Mesenteric fat pad (tissue), 1 donor: Measurements from ENCODE around the gene NTN4. TPM values are rescaled to one million over a fixed set of nuclear protein-coding genes. Genes with fewer than 3 reads are reported as not detected.
"Not testable (repeated sequence)": the region's sequence is repeated elsewhere in the genome, so short reads cannot be mapped to it uniquely, and the experiment has no call there.

Experiments
- DNase-seq: peaks from one replicate; pipeline ENCODE4 v3.0.0-alpha.2; 2020; ENCODE audit warnings: low spot score
- total RNA-seq: library from RNA; stranded (reverse); fragmentation: NEBNext Ultra II Directional; extraction: Animal tissue kit (Norgen Biotek cat#: 25700); gene quantifications from one replicate; pipeline ENCODE4 v1.2.1, GENCODE V29; 2021
- donor health status: DM: yes; HTN: yes; CAD: no.

Gene NTN4
- total RNA-seq, 1 donor from 2014 or later = 11.6 TPM

GRCh38 chr12:95715177-95715576 lies 75.4 kb downstream of the NTN4 start:
- DNase-seq = no peak

GRCh38 chr12:95712269-95712668 lies 78.3 kb downstream of the NTN4 start:
- no peak for DNase-seq

GRCh38 chr12:95710386-95710785 lies 80.2 kb downstream of the NTN4 start:
- DNase-seq = no peak

GRCh38 chr12:95709152-95709551 lies 81.4 kb downstream of the NTN4 start:
- no peak for DNase-seq

- DNase-seq = no peak
Measured at GRCh38 chr12:95705143-95705542, 85.4 kb downstream of the NTN4 start.

GRCh38 chr12:95703986-95704385 lies 86.6 kb downstream of the NTN4 start:
- no peak for DNase-seq

GRCh38 chr12:95701722-95702418 lies 88.7 kb downstream of the NTN4 start:
- DNase-seq = no peak

- DNase-seq = no peak
Measured at GRCh38 chr12:95701275-95701674, 89.3 kb downstream of the NTN4 start.

GRCh38 chr12:95700316-95700785 lies 90.2 kb downstream of the NTN4 start:
- no peak for DNase-seq

- DNase-seq = no peak
Measured at GRCh38 chr12:95699579-95699978, 91.0 kb downstream of the NTN4 start.

- DNase-seq = no peak
Measured at GRCh38 chr12:95694136-95694535, 96.4 kb downstream of the NTN4 start.

- DNase-seq = no peak
Measured at GRCh38 chr12:95693689-95694088, 96.9 kb downstream of the NTN4 start.

- DNase-seq = no peak
Measured at GRCh38 chr12:95690861-95691635, 99.5 kb downstream of the NTN4 start.

GRCh38 chr12:95687937-95688336 lies 102.6 kb downstream of the NTN4 start:
- DNase-seq = no peak

- no peak for DNase-seq
Measured at GRCh38 chr12:95683418-95683817, 107.1 kb downstream of the NTN4 start.

- no peak for DNase-seq
Measured at GRCh38 chr12:95681210-95681765, 109.3 kb downstream of the NTN4 start.

GRCh38 chr12:95678684-95679083 lies 111.9 kb downstream of the NTN4 start:
- DNase-seq = no peak

GRCh38 chr12:95677782-95678181 lies 112.8 kb downstream of the NTN4 start:
- DNase-seq = not testable (repeated sequence)

- no peak for DNase-seq
Measured at GRCh38 chr12:95674631-95675030, 115.9 kb downstream of the NTN4 start.

- DNase-seq = no peak
Measured at GRCh38 chr12:95674163-95674562, 116.4 kb downstream of the NTN4 start.

- DNase-seq = no peak
Measured at GRCh38 chr12:95673576-95673975, 117.0 kb downstream of the NTN4 start.

- DNase-seq = no peak
Measured at GRCh38 chr12:95672166-95672565, 118.4 kb downstream of the NTN4 start.
